GM18951 (cell line): ENCODE results near the gene APOL5.

Source experiments
- POLR2A ChIP-seq: IDR thresholded peaks from 4 replicates; pipeline ENCODE4 v1.6.1; 2011; ENCODE audit warnings: mild to moderate bottlenecking; ENCODE audit not compliant: insufficient read length, insufficient read depth; ENCODE audit errors: extremely low read depth
- in situ Hi-C: fragments of 300-500 bp; cut with MboI; formaldehyde crosslinking; loops from one replicate; pipeline ENCODE4 v1.12.0; 2022; ENCODE audit warnings: low sequenced_read_pairs, mixed read lengths, inconsistent platforms; ENCODE audit not compliant: unreplicated experiment

The APOL5 gene

DNA sequence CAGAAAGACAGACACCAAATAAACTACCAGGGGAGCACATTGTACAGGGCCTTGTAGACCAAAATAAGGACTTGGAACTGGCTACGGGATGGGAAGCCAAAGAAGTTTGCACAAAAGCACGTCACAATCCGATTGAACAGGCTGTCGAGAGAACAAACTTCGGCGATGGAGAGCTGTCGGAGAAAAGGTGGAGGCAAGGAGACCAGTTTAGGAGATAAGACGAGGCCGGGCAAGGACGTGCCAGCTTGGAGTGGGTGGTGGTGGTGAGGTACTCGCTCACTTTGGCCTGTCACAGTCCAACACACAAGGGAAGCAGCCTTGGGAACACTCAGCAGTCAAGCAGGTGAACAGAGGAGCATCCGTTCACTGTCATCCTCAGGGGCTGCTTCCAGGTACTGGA, 19.0 kb downstream of the APOL5 start:
- in situ Hi-C loops: loop anchor here (25.0 kb wide), 1 partner anchor 399 kb away; no protein-coding TSS in a partner anchor
- no peak for TF ChIP-seq POLR2A

DNA sequence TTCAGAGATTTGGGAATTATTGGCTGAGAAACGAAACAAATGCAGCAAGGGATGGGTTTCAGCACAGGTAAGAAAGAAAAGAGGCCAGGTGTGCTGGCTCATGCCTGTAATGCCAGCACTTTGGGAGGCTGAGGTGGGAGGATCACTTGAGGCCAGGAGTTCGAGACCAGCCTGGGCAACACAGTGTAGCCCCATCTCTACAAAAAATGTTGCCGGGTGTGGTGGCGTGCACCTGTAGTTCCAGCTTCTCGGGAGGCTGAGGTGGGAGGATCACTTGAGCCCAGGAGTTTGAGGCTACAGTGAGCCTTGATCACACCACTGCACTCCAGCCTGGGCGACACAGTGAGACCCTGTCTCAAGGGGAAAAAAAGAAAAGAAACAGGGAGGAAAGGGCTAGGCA, 20.2 kb downstream of the APOL5 start:
- in situ Hi-C loops: loop anchor here (25.0 kb wide), 1 partner anchor 401 kb away; no protein-coding TSS in a partner anchor

DNA sequence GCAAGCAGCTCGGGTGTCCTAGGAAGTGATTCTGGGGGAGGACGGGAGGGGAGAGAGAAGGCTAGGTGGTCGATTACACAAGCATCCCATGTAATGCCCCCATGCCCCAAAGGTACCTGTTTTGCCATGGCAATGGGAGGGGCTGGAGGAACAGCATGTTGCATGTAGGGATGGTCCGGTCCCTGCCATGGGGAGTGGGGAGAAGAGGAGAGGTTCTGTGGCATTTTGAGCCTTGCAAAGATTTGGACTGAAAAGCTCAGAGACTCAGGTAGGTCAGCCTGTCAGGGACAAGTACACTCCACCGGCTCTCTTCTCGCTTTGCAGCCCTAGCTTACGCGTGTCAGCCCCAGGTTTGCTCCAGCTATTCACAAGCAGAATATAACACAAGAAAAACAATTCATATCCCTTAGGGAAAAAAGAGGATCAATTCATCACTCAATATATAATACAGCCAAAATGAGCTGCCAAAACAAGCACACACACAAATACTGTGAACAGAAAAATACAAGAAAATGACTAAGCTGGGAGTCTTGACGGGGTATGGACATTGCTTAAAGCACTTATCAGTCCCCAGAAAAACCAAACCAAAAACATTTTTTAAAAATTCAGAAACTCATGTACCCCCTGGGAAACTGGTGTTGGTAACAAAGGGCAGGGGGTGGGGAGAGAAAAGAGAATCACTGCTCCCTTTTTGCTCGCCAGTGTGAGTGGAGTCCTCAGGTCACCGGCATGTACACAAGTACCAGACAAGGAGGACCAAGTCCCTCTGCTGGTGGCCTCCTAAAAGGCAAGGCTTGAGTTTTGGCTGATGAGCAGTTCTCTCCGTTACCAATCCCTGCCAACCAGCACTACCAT, 21.6 kb downstream of the APOL5 start:
- no peak for TF ChIP-seq POLR2A
- in situ Hi-C loops: loop anchor here (25.0 kb wide), 1 partner anchor 402 kb away; no protein-coding TSS in a partner anchor

DNA sequence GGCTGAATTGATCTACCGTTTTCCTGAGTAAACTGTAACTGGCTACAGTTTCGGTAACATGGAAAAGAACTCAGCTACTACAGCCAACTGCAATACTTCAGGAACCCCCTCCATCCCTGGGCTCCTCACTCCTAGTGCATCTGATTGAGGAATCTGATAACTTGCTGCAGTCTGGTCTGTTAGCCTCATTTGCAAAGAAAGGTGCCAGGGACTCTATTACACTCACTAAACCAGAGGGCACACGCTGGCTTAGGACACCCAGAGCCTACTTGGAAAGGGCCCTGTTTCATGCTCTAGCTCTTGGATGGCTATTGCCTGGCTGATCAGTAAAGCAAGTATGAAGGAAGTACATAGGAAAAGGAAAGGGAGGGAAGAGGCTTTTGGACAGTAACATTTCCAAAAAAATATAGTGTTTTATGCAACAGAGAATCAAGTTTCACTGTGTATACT, 22.3 kb downstream of the APOL5 start:
- no peak for TF ChIP-seq POLR2A
- in situ Hi-C loops: loop anchor here (25.0 kb wide), 1 partner anchor 403 kb away; no protein-coding TSS in a partner anchor

DNA sequence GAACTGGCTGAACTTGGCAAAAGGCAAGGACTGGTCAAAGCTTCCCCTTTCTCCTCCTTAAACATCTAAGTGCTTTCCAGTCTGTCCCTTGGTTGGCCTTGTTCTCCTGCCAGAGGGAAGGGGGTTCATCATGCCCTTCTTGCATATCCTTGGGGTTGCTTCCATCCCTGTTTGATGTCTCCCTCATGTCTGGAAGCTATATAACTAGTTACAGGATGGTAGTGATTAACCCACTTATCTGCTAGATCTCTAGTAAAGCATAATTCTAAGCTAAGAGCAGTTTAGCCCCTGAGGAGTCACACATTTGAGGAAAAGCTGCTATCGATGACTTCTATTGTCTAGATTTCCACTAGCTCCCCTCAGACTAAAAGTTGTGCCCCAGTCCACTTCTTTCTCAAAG, 22.9 kb downstream of the APOL5 start:
- in situ Hi-C loops: loop anchor here (25.0 kb wide), 1 partner anchor 403 kb away; no protein-coding TSS in a partner anchor
- no peak for TF ChIP-seq POLR2A

DNA sequence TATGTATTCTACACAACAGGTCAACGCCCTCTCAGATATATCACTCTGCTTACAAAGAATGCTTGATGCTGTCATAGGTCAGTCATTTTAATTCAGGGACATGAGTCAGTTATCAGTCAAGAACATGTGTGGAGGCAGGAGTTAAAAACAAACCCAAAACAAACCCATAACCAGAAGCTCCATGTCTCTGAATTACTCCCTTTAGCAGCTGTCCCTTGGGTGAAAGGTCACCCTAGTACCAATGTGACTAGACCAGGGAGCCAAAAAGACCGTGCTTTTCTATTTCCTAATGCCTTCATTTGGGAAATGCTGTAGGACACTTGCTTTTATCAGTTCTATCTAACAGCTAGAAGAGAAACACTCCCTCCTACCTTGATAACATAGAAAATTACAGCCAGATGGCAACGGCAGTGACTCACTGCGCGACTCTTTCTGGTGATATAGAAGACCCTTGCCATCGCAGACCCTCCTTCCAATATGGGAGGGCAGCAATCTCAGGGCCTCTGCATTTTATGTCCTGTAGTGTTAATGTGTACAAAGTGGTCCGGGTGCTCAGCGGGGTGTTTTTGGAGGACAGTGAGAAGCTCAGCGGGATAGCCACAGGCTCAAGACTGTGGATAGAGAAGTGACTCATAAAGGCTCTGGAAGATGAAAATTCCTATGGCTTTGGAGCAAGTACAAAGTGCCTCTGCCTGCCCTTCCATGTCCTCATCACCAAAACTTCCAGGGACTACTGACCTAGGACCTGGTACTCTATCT, 24.8 kb downstream of the APOL5 start:
- no peak for TF ChIP-seq POLR2A
- in situ Hi-C loops: loop anchor here (25.0 kb wide), 1 partner anchor 405 kb away; no protein-coding TSS in a partner anchor

DNA sequence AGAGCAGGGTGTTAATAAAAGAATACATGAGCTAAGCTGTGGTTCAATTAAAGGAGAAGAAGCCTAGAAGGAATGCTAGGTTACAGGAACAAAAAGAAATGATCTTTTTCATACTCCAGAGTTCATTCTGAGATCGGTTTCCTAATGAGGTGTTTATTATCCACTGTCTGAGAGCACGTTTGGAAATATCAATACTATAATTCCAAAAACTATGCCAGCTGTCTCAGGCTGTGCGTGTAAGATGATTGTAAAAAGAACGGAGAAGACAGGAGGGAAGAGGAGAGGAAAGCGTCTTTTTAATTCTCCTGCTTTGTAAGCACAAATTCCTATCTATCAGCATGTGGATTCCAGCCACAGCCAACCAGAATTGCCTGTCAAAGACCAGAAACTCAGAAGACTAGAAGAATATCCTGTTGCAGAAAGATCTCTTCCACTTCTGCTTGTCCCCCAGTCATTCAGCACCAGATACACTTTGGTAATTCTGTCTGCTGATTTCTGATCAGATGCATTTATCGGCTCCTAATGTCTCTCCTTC, 25.7 kb downstream of the APOL5 start:
- no peak for TF ChIP-seq POLR2A
- in situ Hi-C loops: loop anchor here (25.0 kb wide), 1 partner anchor 406 kb away; no protein-coding TSS in a partner anchor

DNA sequence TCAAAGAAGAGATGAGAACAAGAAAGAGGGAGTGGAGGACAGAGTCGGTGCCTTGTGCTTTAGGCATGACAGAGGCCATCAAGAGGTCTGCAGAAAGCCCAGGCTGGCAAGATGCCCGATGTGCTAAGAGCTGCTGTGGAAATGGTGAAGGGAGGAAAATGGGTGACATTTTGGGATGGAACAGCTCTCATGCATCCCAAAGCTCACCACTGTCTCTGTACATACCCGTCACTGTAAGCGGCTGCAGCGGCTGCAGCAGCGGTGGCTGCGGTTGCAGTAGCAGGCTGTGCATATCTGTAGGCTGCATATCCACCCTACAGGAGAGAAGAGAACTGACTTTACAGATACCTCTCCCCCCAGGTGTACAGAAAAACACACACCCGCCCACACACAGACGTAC, 28.6 kb downstream of the APOL5 start:
- in situ Hi-C loops: loop anchor here (25.0 kb wide), 1 partner anchor 409 kb away; no protein-coding TSS in a partner anchor
- TF ChIP-seq POLR2A: no peak

DNA sequence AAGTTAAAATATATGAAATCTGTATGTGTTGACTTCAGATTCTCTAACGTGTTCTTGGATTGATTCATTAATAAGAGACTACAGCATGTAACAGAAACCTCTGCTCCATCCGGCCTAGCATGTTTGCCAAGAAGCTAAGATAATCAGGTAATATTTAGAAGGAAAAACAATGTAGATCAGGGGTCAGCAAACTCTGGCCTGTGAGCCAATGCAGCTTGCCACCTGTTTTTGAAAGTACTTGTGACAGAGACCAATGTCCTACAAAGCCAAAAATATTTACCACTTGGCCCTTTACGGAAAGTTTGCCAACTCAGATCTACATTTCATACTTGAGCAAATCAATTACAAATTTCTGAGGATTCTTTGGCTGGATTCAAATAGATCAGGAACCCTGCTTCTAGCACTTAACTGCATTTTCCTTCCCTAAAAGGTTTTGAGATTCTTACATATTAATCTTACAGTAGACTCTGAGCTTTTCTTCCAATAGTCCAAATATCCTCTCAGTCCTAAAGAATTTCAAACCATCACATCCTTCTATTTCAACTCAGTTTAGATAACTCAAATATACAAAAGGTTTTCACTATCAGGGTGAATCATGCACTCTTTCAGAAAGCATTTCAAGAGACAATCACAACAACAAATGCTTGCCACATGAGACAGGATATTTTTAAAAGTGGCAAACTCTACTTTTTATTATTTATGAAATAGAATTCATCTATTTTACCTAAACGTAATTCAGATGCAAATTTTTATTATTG, 29.5 kb downstream of the APOL5 start:
- no peak for TF ChIP-seq POLR2A
- in situ Hi-C loops: loop anchor here (25.0 kb wide), 1 partner anchor 410 kb away; no protein-coding TSS in a partner anchor

DNA sequence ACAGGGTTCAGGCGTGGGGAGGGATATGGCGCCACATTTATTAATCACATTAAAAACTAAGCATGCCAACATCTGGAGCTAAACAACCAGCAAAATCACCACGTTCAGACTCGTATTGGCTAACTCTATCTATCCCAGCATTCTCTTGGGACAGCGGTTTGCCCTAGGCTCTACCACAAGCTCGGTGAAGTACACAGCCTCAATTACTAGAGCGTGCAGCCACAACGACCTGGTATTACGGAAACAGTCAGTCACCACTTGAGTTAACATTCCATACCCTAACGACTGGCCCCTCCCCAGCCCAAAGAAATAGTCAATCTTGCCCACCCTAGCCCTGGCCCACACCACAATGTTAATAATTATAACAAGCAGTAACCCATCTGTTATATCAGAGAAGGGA, 32.1 kb downstream of the APOL5 start:
- no peak for TF ChIP-seq POLR2A
- in situ Hi-C loops: loop anchor here (25.0 kb wide), 1 partner anchor 413 kb away; no protein-coding TSS in a partner anchor

DNA sequence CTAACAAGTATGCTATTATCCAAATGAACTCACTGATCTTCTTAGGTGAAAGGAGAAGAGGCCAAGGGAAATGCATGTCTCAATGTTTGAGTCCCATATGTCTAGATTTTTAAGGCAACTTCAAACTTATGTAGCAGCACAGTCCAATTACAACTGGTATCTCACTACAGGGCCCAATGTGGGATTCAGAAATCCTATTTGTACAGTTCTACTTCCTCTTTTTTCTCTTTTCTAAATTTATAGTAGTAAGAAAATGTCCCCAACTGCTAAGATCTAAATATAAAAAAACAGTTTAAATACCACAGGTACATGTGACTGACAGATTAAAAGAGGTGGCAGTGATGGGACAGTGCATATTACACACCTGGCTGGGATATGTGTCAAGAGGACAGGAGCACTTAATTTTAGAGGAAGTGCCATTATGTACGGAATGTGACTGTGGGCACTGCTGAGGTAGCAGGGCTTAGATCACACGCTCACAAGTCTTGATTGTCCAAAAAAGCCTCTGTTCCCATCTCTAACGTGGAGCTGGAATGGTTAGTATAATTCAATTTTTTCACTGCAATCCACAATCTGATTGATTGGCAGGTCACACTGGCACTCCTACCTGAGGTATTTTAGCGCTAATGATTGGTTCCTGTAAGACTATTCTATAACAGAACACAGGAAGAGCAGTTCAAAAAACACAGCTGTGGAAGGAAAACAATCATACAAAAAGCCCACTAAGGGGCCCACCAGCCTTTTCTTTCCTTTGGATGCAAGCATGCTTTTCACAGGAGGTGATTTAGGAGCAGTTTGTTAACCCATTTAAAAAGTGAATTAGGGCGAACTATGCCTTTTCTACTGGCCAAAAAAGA, 34.6 kb downstream of the APOL5 start:
- TF ChIP-seq POLR2A: no peak
- in situ Hi-C loops: no loop called here

DNA sequence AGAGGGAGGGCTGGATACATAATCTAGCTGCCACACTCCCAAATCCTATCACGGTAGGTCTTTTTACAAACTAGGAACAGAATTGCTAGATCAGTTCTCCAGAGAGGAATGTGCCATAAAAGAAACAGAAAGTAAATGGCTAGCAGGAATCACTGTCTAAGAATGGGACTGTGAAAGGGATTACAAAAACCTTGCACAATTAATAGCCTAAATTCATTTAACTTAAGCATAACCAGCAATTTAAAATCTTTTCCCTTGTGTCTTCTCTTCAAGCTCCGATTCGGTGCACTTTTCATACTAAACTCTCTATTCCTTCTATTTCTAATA, 35.2 kb downstream of the APOL5 start:
- TF ChIP-seq POLR2A: no peak
- in situ Hi-C loops: no loop called here

DNA sequence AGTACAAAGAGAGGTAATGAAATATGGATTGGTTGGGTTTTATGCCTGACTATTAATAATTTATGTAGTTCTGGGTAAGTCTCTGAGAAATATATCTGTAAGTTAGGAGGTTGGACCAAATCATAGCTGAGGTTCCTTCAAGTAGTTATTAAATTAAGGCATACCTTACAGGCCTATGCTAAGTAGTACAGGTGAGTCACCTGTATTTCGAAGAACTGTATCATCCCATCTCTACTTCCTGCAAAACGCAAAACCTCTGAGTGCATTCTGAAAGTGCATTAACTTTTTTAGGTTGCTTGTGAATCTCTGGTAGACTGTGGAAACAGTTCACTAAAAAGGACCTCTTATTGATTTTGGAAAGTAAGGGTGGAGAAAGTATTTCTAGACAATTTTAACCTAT, 37.1 kb downstream of the APOL5 start:
- in situ Hi-C loops: no loop called here

More for the DNA sequence above, 37.1 kb downstream of the APOL5 start:
- TF ChIP-seq POLR2A: no peak
